Uterus (tissue), 2 donors: ENCODE measurements around the gene FBXO31.

ENCODE experiments used
- POLR2A ChIP-seq, 2 donors: fragments of 450-650 bp; IDR thresholded peaks; one replicate each; pipeline ENCODE4 v1.6.1; 2016; ENCODE audit warnings: antibody characterized with exemption in 2 of 2, mild to moderate bottlenecking in 1 of 2, moderate library complexity in 1 of 2
- TF ChIP-seq, protein P1 (sequence below), 4 experiments: fragments of 200-600 bp in 2 of 4; fragments of 450-650 bp in 2 of 4; sonication (generic) in 2 of 4; IDR thresholded peaks; one replicate each; pipeline ENCODE4 v1.5.1; 2016 to 2019; ENCODE audit warnings: antibody characterized with exemption in 4 of 4, mild to moderate bottlenecking in 2 of 4, moderate library complexity in 1 of 4

DNA sequence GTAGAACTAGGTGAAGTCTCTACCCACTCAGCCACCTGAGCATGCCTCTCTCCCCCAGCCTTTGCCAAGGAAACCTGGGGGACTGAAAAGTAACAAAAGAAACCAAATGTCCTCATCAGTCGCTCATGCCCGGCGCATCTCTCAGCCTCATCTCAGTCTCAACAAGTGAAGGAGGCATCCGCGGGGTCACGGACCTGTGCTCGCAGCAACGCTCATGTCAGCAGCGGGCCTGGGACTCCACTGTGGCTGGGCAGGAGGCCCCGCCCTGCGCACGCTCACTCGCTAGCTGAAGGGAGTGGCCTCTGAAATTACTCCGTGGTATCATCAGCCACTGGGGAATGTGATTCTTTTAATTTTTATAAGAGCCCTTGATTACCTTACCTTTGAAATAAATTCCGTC is 39.9 kb upstream of the FBXO31 start:
- TF ChIP-seq, protein P1, sequence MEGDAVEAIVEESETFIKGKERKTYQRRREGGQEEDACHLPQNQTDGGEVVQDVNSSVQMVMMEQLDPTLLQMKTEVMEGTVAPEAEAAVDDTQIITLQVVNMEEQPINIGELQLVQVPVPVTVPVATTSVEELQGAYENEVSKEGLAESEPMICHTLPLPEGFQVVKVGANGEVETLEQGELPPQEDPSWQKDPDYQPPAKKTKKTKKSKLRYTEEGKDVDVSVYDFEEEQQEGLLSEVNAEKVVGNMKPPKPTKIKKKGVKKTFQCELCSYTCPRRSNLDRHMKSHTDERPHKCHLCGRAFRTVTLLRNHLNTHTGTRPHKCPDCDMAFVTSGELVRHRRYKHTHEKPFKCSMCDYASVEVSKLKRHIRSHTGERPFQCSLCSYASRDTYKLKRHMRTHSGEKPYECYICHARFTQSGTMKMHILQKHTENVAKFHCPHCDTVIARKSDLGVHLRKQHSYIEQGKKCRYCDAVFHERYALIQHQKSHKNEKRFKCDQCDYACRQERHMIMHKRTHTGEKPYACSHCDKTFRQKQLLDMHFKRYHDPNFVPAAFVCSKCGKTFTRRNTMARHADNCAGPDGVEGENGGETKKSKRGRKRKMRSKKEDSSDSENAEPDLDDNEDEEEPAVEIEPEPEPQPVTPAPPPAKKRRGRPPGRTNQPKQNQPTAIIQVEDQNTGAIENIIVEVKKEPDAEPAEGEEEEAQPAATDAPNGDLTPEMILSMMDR (IDR thresholded peaks at IDR 0.05) = no peak
- no peak for TF ChIP-seq POLR2A (IDR thresholded peaks at IDR 0.05)
